K562 (cell line): ENCODE results near the gene DMD.

ENCODE experiments used
- BCL6 ChIP-seq: fragments of 250-450 bp; sonication (Bioruptor Pico); IDR thresholded peaks from 2 replicates; pipeline ENCODE4 v1.4.0; 2020
- CBX5 ChIP-seq: IDR thresholded peaks from 2 replicates; pipeline ENCODE4 v1.6.1; 2014; ENCODE audit warnings: low read depth, borderline replicate concordance
- EP300 ChIP-seq: IDR thresholded peaks from 2 replicates; pipeline ENCODE4 v1.6.1; 2012; ENCODE audit warnings: low read length, improper control_type of control experiment
- HDAC6 ChIP-seq: IDR thresholded peaks from 2 replicates; pipeline ENCODE4 v1.6.1; 2012; ENCODE audit warnings: low read depth, mild to moderate bottlenecking, control low read depth, inconsistent platforms, low read length, moderate library complexity
- KDM5B ChIP-seq: fragments of 200-600 bp; sonication (generic); IDR thresholded peaks from 2 replicates; pipeline ENCODE4 v1.6.1; 2012; ENCODE audit warnings: low read depth, mild to moderate bottlenecking, moderate library complexity, low read length, control low read depth, inconsistent platforms; ENCODE audit not compliant: insufficient replicate concordance
- MXI1 ChIP-seq: IDR thresholded peaks from 2 replicates; pipeline ENCODE4 v1.6.1; 2011; ENCODE audit warnings: low read depth, mild to moderate bottlenecking, improper control_type of control experiment, low read length
- NFIC ChIP-seq: fragments of 450-650 bp; IDR thresholded peaks from 2 replicates; pipeline ENCODE4 v1.6.1; 2017; ENCODE audit warnings: mild to moderate bottlenecking, inconsistent platforms
- ZNF318 ChIP-seq, 2 experiments: fragments of 450-650 bp; IDR thresholded peaks; 2 replicates each; pipeline ENCODE4 v1.6.1; 2016; ENCODE audit warnings: mild to moderate bottlenecking in 2 of 2, borderline replicate concordance in 1 of 2, low read depth in 1 of 2, moderate library complexity in 1 of 2
- ZNF644 ChIP-seq: fragments of 200-800 bp; sonication (Bioruptor generic); IDR thresholded peaks from 2 replicates; pipeline ENCODE4 v1.6.1; 2016; ENCODE audit warnings: low read depth, missing genetic modification characterization, missing compliant biosample characterization
- TF ChIP-seq, protein P1 (sequence below): fragments of 450-650 bp; conservative IDR thresholded peaks from 2 replicates; pipeline ENCODE4 v1.6.1; 2016; ENCODE audit warnings: missing genetic modification characterization, low read depth, mild to moderate bottlenecking, control low read depth, missing compliant biosample characterization
- TF ChIP-seq, protein P2 (sequence below): sonication (generic); formaldehyde crosslinking; IDR thresholded peaks from 2 replicates; pipeline ENCODE4 v1.8.0; 2022; ENCODE audit warnings: missing genetic modification reagents, mild to moderate bottlenecking, borderline replicate concordance
- TF ChIP-seq, protein P3 (sequence below): fragments of 250-450 bp; sonication (Bioruptor Pico); IDR thresholded peaks from 2 replicates; pipeline ENCODE4 v1.8.0; 2021; ENCODE audit warnings: moderate library complexity, mild to moderate bottlenecking, inconsistent platforms
- TF ChIP-seq, protein P4 (sequence below): sonication (generic); IDR thresholded peaks from 2 replicates; pipeline ENCODE4 v1.6.1; 2016
- TF ChIP-seq, protein P5 (sequence below): fragments of 450-650 bp; IDR thresholded peaks from 2 replicates; pipeline ENCODE4 v1.6.1; 2017; ENCODE audit warnings: mild to moderate bottlenecking, moderate library complexity

DNA sequence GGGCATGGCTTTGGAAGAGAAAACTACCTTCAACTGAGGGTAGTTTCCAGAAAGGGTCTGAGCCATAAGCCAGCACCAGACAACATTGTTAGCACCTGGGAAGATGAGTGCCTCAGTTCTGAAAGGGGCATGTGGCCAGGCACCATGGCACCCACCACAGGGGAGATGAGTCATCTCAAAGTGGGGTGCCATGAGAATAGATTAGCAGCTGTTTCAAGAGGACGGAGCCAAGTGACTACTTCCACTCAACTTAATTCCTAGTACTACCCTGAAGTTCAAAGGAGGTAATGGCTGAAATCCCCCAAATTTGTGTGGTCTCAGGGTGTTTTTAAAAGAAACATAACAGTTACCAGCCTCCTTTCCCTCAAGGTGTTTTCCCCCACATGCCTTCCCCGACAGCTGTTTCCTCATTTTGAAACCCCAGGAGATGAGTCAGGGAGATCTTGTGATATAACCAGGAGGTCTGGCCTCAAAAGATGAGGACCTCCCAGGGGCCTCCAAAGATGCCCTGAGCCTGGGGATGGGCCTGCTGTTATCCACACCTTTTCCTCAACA is 2111.7 kb downstream of the DMD start:
- TF ChIP-seq, protein P1, sequence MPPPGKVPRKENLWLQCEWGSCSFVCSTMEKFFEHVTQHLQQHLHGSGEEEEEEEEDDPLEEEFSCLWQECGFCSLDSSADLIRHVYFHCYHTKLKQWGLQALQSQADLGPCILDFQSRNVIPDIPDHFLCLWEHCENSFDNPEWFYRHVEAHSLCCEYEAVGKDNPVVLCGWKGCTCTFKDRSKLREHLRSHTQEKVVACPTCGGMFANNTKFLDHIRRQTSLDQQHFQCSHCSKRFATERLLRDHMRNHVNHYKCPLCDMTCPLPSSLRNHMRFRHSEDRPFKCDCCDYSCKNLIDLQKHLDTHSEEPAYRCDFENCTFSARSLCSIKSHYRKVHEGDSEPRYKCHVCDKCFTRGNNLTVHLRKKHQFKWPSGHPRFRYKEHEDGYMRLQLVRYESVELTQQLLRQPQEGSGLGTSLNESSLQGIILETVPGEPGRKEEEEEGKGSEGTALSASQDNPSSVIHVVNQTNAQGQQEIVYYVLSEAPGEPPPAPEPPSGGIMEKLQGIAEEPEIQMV (tag) = no peak
- TF ChIP-seq, protein P2, sequence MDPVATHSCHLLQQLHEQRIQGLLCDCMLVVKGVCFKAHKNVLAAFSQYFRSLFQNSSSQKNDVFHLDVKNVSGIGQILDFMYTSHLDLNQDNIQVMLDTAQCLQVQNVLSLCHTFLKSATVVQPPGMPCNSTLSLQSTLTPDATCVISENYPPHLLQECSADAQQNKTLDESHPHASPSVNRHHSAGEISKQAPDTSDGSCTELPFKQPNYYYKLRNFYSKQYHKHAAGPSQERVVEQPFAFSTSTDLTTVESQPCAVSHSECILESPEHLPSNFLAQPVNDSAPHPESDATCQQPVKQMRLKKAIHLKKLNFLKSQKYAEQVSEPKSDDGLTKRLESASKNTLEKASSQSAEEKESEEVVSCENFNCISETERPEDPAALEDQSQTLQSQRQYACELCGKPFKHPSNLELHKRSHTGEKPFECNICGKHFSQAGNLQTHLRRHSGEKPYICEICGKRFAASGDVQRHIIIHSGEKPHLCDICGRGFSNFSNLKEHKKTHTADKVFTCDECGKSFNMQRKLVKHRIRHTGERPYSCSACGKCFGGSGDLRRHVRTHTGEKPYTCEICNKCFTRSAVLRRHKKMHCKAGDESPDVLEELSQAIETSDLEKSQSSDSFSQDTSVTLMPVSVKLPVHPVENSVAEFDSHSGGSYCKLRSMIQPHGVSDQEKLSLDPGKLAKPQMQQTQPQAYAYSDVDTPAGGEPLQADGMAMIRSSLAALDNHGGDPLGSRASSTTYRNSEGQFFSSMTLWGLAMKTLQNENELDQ (CRISPR knock-in tag) = no peak
- TF ChIP-seq CBX5 = no peak
- no peak for TF ChIP-seq EP300
- TF ChIP-seq HDAC6 = no peak
- TF ChIP-seq ZNF644 (tag) = no peak
- TF ChIP-seq KDM5B = no peak
- no peak for TF ChIP-seq NFIC
- no peak for TF ChIP-seq ZNF318 (IDR thresholded peaks at IDR 0.05; ENCODE audit: borderline replicate concordance in 1 of 2, low read depth in 1 of 2)
- TF ChIP-seq, protein P3, sequence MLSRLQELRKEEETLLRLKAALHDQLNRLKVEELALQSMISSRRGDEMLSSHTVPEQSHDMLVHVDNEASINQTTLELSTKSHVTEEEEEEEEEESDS = no peak
- TF ChIP-seq, protein P4, sequence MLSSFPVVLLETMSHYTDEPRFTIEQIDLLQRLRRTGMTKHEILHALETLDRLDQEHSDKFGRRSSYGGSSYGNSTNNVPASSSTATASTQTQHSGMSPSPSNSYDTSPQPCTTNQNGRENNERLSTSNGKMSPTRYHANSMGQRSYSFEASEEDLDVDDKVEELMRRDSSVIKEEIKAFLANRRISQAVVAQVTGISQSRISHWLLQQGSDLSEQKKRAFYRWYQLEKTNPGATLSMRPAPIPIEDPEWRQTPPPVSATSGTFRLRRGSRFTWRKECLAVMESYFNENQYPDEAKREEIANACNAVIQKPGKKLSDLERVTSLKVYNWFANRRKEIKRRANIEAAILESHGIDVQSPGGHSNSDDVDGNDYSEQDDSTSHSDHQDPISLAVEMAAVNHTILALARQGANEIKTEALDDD = no peak
- TF ChIP-seq, protein P5, sequence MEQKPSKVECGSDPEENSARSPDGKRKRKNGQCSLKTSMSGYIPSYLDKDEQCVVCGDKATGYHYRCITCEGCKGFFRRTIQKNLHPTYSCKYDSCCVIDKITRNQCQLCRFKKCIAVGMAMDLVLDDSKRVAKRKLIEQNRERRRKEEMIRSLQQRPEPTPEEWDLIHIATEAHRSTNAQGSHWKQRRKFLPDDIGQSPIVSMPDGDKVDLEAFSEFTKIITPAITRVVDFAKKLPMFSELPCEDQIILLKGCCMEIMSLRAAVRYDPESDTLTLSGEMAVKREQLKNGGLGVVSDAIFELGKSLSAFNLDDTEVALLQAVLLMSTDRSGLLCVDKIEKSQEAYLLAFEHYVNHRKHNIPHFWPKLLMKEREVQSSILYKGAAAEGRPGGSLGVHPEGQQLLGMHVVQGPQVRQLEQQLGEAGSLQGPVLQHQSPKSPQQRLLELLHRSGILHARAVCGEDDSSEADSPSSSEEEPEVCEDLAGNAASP = no peak
- TF ChIP-seq MXI1 = no peak
- no peak for TF ChIP-seq BCL6 (CRISPR knock-in tag)
